Mesodermal cell (in vitro differentiated cells): ENCODE data around the gene NCK2.

Experiments
- H3K27ac ChIP-seq: 2 replicates; pipeline ENCODE4 v1.7.0; 2013; ENCODE audit warnings: mild to moderate bottlenecking, low read depth, low read length, moderate library complexity; ENCODE audit not compliant: severe bottlenecking
- H3K36me3 ChIP-seq: 2 replicates; pipeline ENCODE4 v1.7.1; 2013; ENCODE audit warnings: mild to moderate bottlenecking, low read length, moderate library complexity; ENCODE audit not compliant: control insufficient read depth, insufficient read depth
- H3K4me1 ChIP-seq: one replicate; pipeline ENCODE4 v1.7.1; 2013; ENCODE audit warnings: mild to moderate bottlenecking, low read length; ENCODE audit not compliant: insufficient read depth, control insufficient read depth, poor library complexity, severe bottlenecking
- H3K4me3 ChIP-seq: 2 replicates; pipeline ENCODE4 v1.7.0; 2013; ENCODE audit warnings: low read length, control low read depth, mild to moderate bottlenecking; ENCODE audit not compliant: insufficient read depth, poor library complexity, severe bottlenecking; ENCODE audit errors: extremely low read depth
- H3K9me3 ChIP-seq: 2 replicates; pipeline ENCODE4 v1.7.1; 2013; ENCODE audit warnings: mild to moderate bottlenecking, low read length, moderate library complexity; ENCODE audit not compliant: control insufficient read depth
- WGBS, 2 experiments: methylation state at CpG; one replicate each; pipeline ENCODE4 v1.1.5; 2013; ENCODE audit warnings: missing lambda C conversion rate in 2 of 2; ENCODE audit not compliant: insufficient coverage in 2 of 2; 5-methylcytosine and 5-hydroxymethylcytosine counted together

The NCK2 gene

DNA sequence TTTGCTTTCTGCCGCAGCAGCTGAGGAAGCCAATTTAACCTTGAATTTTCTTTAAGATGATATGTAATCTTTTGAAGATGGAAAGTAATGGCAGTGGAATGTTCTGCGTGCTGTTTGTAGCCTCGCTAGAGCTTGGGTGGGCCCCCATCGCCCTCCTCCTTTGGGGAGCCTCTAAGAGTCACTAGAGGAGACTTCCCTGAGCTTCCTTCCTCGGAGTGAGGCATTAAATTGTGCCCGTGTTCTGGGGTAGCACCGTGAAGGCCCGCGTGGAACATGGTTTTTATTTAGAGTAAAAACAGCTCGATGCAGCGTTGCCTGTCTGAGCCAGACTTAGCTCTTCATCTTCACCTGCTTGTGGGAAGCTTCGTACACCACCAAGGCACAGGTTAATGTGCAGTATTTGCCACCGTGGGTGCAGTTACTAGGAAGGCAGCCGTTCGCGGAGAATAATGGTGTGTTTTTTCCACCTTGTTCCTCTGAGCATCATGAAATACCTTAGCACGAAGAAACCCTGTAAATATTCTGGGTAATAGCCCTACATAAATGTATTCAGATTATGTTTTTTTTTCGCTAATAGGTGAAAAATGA, 38.5 kb downstream of the NCK2 start:
- Histone ChIP-seq H3K36me3 (peaks cover 22% of the 10 kb centered on the region), H3K9me3 (no peaks in the 10 kb centered on the region), H3K27ac (no peak overlapping the region), H3K4me1 (peaks cover 26% of the 10 kb centered on the region), H3K4me3 (no peak overlapping the region)
- 91 to 95% methylated on average over 14 to 16 of the region's 18 CpGs for WGBS, 2 experiments

DNA sequence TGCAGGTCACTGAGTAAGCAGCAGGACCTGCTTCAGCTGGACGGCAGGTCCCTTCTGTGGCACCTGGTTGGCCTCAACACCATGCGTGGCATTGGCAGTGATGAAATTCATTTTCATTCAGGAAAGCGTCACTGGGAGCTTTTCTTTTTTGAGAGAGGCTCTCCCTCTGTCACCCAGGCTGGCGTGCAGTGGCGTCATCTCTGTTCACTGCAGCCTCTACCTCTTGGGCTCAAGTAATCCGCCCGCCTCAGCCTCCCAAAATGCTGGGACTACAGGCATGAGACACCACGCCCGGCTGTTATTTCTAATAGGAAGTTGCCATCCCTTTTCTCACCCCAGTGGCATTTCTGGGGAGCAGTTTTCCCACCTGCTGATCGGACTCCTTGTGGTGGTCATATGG, 39.3 kb downstream of the NCK2 start:
- no peaks in the 10 kb centered on the region for H3K9me3 ChIP-seq
- H3K36me3 ChIP-seq = peaks cover 22% of the 10 kb centered on the region
- H3K4me1 ChIP-seq = peaks cover 26% of the 10 kb centered on the region
- 84 to 85% methylated on average over 6 to 10 of the region's 10 CpGs for WGBS, 2 experiments
- no peak overlapping the region for H3K4me3 ChIP-seq
- no peak overlapping the region for H3K27ac ChIP-seq

DNA sequence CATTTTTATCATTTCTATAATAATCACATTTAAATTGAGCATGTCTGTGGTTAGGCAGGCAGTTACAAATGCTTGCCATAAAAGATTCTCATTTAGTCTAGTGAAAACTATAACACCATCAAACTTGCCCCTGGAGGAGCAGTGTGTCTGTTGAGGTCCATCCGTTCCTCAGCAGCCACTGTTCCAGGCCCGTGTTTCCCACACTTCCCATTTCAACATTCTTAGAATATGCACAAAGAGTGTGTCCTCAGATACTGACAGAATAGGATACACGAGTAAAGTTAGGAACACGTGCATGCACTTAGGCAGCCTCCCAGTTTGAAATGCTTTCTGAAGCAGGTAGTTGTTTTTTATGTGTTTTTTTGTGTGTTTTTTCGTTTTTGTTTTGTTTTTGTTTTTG, 39.9 kb downstream of the NCK2 start:
- WGBS, 2 experiments = 86% methylated on average over 5 of the region's 5 CpGs; no CpG with 5 or more reads in 1 of the 2 experiments
- no peaks in the 10 kb centered on the region for H3K9me3 ChIP-seq
- peaks cover 22% of the 10 kb centered on the region for H3K36me3 ChIP-seq
- H3K4me1 ChIP-seq = peaks cover 23% of the 10 kb centered on the region
- no peak overlapping the region for H3K4me3 ChIP-seq
- H3K27ac ChIP-seq = no peak overlapping the region

DNA sequence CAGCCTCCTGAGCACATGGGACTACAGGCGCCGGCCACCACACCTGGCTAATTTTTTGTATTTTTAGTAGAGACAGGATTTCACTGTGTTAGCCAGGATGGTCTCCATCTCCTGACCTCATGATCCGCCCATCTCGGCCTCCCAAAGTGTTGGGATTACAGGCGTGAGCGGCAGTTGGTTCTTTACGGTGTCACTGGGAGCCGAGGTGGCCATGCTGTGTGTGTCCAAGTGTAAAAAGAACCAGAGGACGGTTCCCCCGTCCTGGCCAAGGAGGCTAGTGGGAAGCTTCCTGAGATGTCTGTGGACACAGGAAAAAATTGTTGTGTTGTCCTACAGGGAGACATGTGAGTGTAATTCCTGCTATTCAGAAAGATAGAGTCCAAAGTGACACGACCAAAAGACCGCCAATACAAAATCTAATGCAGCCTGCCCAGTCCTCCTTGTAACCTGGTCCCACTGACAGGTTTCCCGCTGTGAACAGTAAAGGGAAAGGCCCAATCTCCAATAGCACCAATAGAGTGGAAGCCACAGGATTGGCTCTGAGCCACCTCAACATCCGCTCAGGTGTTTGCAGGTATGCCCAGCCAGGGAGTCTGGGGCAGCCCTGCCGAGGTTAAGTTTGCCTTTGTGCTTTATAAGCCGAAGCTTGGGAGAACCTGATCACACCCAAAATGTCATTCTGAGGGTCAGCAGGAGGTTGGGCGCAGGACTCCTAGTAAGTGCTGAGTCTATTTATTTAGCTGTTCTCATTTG, 40.6 kb downstream of the NCK2 start:
- H3K27ac ChIP-seq = no peak overlapping the region
- H3K4me1 ChIP-seq = peaks cover 20% of the 10 kb centered on the region
- no peaks in the 10 kb centered on the region for H3K9me3 ChIP-seq
- no peak overlapping the region for H3K4me3 ChIP-seq
- peaks cover 18% of the 10 kb centered on the region for H3K36me3 ChIP-seq
- 92 to 98% methylated on average over 15 to 16 of the region's 17 CpGs for WGBS, 2 experiments

DNA sequence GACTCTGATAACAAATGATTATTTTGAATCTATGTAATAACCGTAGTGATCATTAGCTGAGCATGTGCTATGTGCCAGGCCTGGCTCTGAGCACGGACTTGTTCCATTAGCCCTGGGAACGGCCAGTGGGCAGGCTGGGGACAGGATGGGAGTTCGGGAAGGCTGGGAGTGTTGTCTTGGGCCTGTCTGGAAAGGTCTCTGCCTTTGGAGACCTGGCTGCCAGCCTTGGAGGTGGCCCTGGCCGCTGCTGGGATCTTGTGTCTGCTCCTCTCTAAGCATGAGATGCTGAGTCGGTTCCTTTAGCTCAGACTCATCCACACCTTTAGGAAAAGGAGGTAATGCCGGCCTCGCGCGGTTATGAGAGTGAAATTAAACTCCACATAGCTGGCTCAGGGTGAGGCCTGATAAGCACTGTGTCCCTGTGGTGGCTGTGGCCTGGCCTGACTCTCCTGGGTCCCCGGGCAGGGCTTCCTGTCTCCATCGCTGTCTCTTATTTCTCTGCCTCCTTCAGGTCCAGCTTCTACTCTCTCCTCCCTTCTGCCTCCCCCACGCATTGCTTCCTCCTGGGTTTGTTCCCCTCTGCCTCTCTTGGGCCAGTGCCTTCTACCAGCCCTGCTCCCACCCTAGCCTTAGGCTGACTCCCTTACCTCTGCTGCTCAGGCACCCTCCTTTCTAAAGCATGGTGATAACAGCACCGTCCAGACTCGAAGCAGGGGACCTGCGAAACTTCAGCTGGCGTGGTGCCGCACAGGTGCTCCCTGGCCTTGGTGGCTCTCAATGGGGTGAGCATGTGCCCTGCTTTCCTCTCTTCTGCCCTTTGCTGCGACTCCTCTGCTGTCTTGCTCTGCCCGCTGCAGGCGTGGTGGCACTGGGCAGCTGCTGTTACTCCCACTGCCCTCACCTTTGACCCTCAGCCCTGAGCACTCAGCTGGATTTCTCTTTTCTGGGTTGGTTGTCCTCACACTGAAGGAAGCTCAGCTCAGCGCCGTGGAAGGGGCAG, 41.8 kb downstream of the NCK2 start:
- H3K9me3 ChIP-seq = no peaks in the 10 kb centered on the region
- no peak overlapping the region for H3K27ac ChIP-seq
- no peak overlapping the region for H3K4me3 ChIP-seq
- peaks cover 17% of the 10 kb centered on the region for H3K4me1 ChIP-seq
- peaks cover 20% of the 10 kb centered on the region for H3K36me3 ChIP-seq
- WGBS, 2 experiments = 90 to 94% methylated on average over 16 to 19 of the region's 23 CpGs

DNA sequence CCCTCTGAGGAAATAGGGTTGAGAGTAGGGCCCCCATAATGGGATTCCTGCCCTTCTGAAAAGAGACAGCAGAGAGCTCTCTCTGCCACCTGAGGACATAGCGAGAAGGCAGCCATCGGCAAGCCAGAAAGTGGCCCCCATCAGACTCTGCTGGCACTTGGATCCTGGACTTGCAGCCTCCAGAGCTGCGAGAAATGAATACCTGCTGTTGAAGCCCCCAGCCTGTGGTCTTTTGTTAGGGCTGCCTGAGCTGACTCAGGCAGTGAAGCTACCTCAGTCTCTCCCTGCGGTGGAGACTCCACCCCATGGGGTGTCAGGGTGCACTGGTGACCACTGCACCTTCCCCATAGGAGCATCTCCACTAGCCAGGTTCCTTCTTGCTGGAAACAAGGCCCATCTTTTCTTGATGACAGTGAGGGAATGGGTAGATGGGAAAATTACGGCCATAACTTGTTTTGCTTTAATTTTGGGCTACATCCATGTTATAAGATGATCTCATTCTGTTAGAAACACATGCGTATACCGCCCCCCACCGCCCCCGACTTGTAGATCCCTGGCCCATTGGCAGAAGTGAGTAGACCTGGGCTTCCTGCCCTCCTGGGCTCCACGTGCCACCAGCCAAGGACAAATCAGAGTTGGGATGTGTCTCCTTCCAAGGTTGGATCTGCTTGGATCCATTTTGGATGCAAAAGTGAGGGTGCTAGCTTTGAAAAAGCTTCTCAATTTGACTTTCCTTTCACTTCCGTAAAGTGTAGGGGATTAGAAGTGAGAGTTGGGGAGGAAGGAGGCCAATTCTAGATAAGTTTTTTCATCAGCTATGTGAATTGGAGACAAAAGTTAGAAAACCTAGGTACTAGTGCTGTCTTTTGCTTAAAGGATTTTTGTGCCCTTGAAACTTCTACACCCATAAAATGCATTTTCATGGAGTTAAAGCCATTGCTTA, 42.9 kb downstream of the NCK2 start:
- no peaks in the 10 kb centered on the region for H3K9me3 ChIP-seq
- no peak overlapping the region for H3K27ac ChIP-seq
- H3K36me3 ChIP-seq = peaks cover 23% of the 10 kb centered on the region
- H3K4me3 ChIP-seq = no peak overlapping the region
- WGBS, 2 experiments = 90 to 98% methylated on average over 9 to 11 of the region's 11 CpGs
- H3K4me1 ChIP-seq = peaks cover 13% of the 10 kb centered on the region

GRCh38 chr2:105788670-105789290, 44.1 kb downstream of the NCK2 start:
- H3K27ac ChIP-seq = no peak overlapping the region

DNA sequence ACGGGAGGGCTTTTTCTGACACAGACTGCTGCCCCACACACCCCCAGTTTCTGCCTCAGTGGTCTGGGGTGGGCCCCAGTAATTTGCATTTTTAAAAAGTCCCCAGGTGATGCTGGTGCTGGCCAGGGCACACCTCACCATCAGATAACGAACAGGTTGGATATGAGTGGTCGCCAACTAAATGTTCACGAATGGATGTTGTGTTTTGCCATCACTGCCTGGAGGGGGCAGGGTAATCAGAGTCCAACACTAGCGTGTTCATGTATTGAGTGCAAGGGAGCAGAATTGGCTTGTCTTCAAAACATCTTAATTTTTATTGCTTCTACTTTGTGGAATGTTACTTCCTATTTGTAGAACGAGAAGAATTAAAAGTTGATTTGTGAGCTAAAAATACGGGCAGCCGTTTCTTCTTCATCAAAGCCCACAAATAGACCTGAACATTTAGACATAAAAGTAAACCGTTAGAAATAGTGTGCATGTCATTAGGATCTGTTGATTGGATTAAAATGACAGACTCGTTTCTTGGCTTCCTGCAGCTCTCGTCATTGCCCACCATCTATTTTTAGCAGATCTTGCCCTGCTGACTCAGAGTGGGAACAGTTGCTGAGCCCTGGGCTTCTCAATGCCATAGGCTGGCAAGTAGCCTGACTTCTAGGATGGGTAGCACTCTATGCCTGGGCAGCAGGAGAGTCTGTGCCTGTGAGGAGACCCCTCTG, 45.2 kb downstream of the NCK2 start:
- no peak overlapping the region for H3K4me3 ChIP-seq
- H3K36me3 ChIP-seq = peaks cover 18% of the 10 kb centered on the region
- H3K4me1 ChIP-seq = peaks cover 11% of the 10 kb centered on the region
- WGBS, 2 experiments = 83 to 86% methylated on average over 4 to 6 of the region's 11 CpGs
- no peak overlapping the region for H3K27ac ChIP-seq
- H3K9me3 ChIP-seq = no peaks in the 10 kb centered on the region

More at GRCh38 chr2:105788670-105789290, 44.1 kb downstream of the NCK2 start:
- peaks cover 18% of the 10 kb centered on the region for H3K36me3 ChIP-seq
- H3K4me3 ChIP-seq = no peak overlapping the region
- 96 to 100% methylated on average over 4 to 7 of the region's 12 CpGs for WGBS, 2 experiments
- H3K9me3 ChIP-seq = no peaks in the 10 kb centered on the region
- H3K4me1 ChIP-seq = peaks cover 9% of the 10 kb centered on the region

DNA sequence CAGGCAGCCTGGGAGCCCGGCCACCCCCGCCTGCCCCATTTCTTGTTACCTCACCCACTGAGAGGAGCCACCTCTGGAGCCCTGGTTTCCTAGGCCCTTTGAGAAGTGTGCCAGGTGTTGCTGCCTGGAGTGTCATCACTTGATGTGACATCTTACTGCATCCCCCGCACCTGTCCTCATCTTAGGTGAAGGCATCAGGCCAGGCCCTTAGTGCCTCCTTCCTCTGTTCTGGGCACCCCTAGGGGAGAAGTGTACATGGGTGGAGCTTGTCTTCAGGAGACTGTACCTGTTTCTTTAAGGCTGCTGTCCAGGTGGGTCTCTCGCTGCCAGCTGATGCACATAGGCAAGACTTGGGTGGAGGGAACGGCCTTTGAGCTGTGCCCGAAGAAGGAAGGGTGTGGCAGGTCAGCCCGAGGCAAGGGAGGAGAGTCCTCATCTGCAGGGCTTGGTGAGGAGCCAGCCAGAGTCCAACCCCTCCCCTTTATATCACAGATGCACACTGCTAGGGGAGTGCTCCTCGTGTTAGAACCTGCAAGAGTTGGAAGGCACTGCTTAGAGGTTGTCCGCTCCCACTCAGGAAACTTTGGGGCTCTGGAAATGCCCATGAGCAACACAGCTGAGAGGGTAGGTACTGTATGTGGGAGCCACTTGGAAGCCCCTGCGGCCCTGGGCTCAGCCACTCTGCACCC, 45.9 kb downstream of the NCK2 start:
- peaks cover 18% of the 10 kb centered on the region for H3K4me1 ChIP-seq
- no peak overlapping the region for H3K4me3 ChIP-seq
- 88 to 100% methylated on average over 5 to 6 of the region's 10 CpGs for WGBS, 2 experiments
- H3K9me3 ChIP-seq = no peaks in the 10 kb centered on the region
- peaks cover 15% of the 10 kb centered on the region for H3K36me3 ChIP-seq
- no peak overlapping the region for H3K27ac ChIP-seq
